ENCODE results near the gene TACC2. TPM values are rescaled to one million over a fixed set of nuclear protein-coding genes. Genes with fewer than 3 reads are reported as not detected.

TACC2 gene
- total and polyA plus RNA-seq, 2 donors (not counting 1 experiment from before 2014, with no cell fraction given): not detected

DNA sequence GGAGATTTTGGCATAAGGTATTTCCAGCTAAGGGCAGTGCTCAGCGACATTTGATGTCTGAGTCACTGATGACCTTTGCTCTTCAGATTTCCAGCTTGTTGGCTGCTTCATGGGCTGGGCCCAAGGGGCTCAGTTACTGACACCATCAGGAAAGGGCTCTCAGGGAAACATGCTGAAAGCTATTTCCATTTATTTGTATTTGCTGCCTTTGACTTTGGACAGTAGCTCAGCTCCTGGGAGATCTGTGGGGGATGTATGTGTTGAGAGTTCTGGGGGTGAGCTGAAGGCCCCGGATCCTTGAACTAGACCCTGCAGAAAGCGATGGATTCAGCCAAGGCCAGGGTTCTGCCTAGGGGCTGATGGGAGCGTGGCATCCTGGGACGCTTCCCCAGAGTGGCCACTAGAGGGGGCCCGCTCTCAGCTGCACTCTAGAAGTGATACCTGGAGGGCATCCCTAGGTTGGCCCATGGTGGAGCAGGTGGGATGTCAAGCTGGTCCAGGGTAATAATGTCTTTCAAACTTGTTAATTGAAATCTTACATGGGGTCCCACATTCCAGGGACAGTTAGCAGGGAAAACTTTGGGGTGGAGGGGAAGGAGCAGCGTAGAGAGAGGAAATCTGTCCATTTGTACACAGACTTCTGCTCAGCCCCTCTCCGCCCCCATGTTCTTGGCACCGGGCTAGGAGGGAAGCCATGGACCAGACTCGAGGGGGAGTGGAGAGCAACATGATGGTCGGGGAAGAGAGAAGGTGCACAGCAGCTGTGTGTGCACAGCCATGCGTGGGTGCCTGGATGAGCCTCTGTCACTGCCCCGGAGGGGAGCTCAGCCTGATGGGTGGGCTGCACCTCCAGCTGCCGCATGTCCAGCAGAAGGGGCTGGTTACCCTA, 279.1 kb downstream of the TACC2 start:
- ATAC-seq (ENCODE audit: low read depth): peak; percentile 68
- POLR2A ChIA-PET: no interaction called here
- Histone ChIP-seq H3K79me2 (ENCODE audit: control insufficient read depth, insufficient read depth, low read length) (no peaks in the 10 kb centered on the region), H3K27ac (ENCODE audit: low read length in 2 of 2) (no peak overlapping the region), H3K27me3 (replicated peaks in 1 of 4; ENCODE audit: control extremely low read depth in 1 of 4, control insufficient read depth in 3 of 4, insufficient read depth in 4 of 4, low read length in 3 of 4) (peaks cover 0 to 9% (median 0%) of the 10 kb centered on the region in 4 experiments), H3K36me3 (replicated peaks in 1 of 2; ENCODE audit: control extremely low read depth in 1 of 2, control insufficient read depth in 1 of 2, extremely low read depth in 1 of 2, insufficient read depth in 2 of 2, low read length in 1 of 2) (no peaks in the 10 kb centered on the region), H3K4me1 (ENCODE audit: control insufficient read depth in 2 of 2, insufficient read depth in 2 of 2, low read length in 2 of 2) (no peaks in the 10 kb centered on the region), H3K4me2 (replicated peaks; ENCODE audit: low read depth, low read length, poor library complexity, severe bottlenecking) (no peak overlapping the region), H3K4me3 (ENCODE audit: control extremely low read depth in 1 of 5, extremely low read depth in 1 of 5, insufficient read depth in 1 of 5, low read depth in 2 of 5, low read length in 4 of 5) (no peak overlapping the region), H3K9ac (ENCODE audit: low read length) (no peak overlapping the region), H4K20me1 (ENCODE audit: control insufficient read depth, insufficient read depth, low read length, poor library complexity, severe bottlenecking) (no peaks in the 10 kb centered on the region), H2AFZ (ENCODE audit: insufficient read depth, low read depth, low read length, poor library complexity, severe bottlenecking) (no peak overlapping the region), H3K9me3 (ENCODE audit: control extremely low read depth in 1 of 3, control insufficient read depth in 2 of 3, insufficient read depth in 1 of 3, low read length in 2 of 3) (peaks cover 0 to under 1% (median 0%) of the 10 kb centered on the region in 3 donors)
- WGBS (ENCODE audit: insufficient coverage): 60% methylated on average over 14 of the region's 14 CpGs
- intact Hi-C loops (cut with micrococcal nuclease): no loop called here
- peaks cover 19% of the 10 kb centered on the region for H3K27me3 Mint-ChIP-seq
- no peak overlapping the region for H3K27ac Mint-ChIP-seq
- TF ChIP-seq EZH2 (IDR thresholded peaks at IDR 0.05; ENCODE audit: borderline replicate concordance, insufficient read depth, low read depth, low read length, poor library complexity, severe bottlenecking): no peak
- TF ChIP-seq, protein P1, sequence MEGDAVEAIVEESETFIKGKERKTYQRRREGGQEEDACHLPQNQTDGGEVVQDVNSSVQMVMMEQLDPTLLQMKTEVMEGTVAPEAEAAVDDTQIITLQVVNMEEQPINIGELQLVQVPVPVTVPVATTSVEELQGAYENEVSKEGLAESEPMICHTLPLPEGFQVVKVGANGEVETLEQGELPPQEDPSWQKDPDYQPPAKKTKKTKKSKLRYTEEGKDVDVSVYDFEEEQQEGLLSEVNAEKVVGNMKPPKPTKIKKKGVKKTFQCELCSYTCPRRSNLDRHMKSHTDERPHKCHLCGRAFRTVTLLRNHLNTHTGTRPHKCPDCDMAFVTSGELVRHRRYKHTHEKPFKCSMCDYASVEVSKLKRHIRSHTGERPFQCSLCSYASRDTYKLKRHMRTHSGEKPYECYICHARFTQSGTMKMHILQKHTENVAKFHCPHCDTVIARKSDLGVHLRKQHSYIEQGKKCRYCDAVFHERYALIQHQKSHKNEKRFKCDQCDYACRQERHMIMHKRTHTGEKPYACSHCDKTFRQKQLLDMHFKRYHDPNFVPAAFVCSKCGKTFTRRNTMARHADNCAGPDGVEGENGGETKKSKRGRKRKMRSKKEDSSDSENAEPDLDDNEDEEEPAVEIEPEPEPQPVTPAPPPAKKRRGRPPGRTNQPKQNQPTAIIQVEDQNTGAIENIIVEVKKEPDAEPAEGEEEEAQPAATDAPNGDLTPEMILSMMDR (IDR thresholded peaks at IDR 0.05): peak; percentile 91
- peak; percentile 39 for DNase-seq
- CTCF ChIA-PET: interaction anchor here (1.1 to 2.5 kb wide), 11 partner anchors 9 to 297 kb away, joined by 3 to 19 read pairs (median 4); no protein-coding TSS in a partner anchor
- no peaks in the 10 kb centered on the region for H3K4me1 Mint-ChIP-seq
- no peak overlapping the region for H3K4me3 Mint-ChIP-seq
- peaks cover 2% of the 10 kb centered on the region for H3K9me3 Mint-ChIP-seq (ENCODE audit: insufficient read depth)

Data from B cell (primary cell).